A549 treated with RU486 at 1 μM for 4 hours (cell line): ENCODE data around the gene FANK1. TPM values are rescaled to one million over a fixed set of nuclear protein-coding genes. Genes with fewer than 3 reads are reported as not detected.

Experiments used
- total RNA-seq: library from RNA; stranded (reverse); fragments of 200-300 nt; extraction: Qiagen RNA extraction; gene quantifications from 5 replicates; pipeline ENCODE4 v1.2.3, GENCODE V29; 2022; ENCODE audit warnings: low read depth

The FANK1 gene, protein sequence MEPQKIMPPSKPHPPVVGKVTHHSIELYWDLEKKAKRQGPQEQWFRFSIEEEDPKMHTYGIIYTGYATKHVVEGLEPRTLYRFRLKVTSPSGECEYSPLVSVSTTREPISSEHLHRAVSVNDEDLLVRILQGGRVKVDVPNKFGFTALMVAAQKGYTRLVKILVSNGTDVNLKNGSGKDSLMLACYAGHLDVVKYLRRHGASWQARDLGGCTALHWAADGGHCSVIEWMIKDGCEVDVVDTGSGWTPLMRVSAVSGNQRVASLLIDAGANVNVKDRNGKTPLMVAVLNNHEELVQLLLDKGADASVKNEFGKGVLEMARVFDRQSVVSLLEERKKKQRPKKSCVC
- 2.4 to 3.8 TPM (median 3.0 TPM) in 5 replicates for total RNA-seq

DNA sequence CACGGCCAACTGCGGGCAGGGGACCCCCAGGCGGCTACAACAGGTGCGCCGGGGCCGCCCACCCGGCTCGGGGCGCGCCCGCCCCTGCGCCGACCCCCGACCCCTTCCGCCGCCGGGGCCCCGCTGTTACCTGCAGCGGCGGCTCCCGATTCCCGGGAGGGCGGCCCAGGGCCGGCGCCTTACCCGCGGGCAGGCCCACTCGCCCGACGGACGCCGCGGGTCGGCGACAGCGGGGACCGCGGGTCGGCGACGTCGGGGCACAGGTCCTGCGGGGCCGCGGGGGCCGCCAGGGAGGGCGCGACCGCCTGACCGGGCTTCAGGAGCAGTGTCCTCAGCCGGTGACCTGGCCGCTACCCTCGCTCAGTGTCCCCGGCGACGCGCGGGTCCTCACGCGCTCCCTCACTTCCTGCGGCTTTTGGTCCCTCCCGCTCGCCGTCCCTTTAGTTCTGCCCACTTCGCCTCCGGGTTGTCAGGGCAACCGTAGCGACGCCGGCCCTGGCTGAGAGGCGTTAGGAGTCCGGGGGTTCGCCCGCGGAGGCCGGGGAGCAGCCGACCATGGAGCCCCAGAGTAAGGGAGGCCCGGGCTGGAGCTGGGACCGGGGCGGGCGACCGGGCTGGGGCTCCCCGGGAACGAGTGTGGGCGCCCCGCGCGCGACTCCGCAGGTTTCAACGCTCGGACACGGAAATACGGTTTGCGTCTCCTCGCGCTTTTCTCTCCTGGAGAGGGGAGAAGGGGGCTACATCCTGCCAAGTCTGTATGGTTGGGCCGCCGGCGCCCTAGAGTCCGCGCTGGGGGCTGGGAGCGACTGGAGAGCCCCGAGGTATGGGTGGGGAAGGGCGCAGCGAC, at the start of gene FANK1:
Gene FANK1 (plus strand): TSS at position 477 of the 847 bp plus-strand sequence. CDS start 79 bp downstream, at position 556.

DNA sequence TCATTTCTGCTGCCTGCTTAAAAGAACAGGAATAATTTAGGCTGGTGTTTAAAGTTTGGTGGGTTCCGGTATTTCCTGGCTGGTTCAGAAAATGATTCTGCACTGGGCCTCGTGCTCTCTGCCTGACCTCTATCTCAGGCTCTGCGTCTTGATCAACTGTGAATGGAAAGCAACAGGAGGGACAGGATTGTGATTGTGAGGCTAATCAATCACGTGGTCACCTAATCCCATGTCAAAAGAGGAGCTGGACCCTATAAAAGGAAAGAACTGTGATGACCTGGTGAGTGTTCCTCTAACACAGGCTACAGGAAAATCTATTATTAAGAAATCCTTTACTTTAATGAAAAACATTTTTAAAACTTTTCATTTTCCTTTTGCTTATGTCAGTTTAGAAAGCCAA, 15.2 kb upstream of the FANK1 start, which contains the start of gene DHX32:
Gene DHX32 (minus strand): TSS at position 101 of the 400 bp plus-strand sequence. CDS start 468 bp downstream, outside the sequence.

Other genes with a start within 250 kb of the FANK1 start
- gene TEX36, start 213.4 kb upstream of the FANK1 start, total RNA-seq, result not detected in 5 replicates
- gene EDRF1, start 176.9 kb upstream of the FANK1 start, total RNA-seq, result 10.7 to 19.1 TPM (median 16.9 TPM) in 5 replicates
- gene MMP21, start 120.7 kb upstream of the FANK1 start, total RNA-seq, result 0.05 TPM in 1 of 5 replicates, not detected in the others
- gene UROS, start 73.3 kb upstream of the FANK1 start, total RNA-seq, result 61.2 to 69.0 TPM (median 63.8 TPM) in 5 replicates
- gene BCCIP, start 73.0 kb upstream of the FANK1 start, total RNA-seq, result 108 to 162 TPM (median 124 TPM) in 5 replicates
- 32.9 to 49.2 TPM (median 46.9 TPM) in 5 replicates for gene DHX32, start 15.3 kb upstream of the FANK1 start, total RNA-seq